ENCODE measurements around the gene SLC39A11. TPM values are rescaled to one million over a fixed set of nuclear protein-coding genes. Genes with fewer than 3 reads are reported as not detected.

The SLC39A11 gene
- total and polyA plus RNA-seq, 2 of the 13 experiments (the other 11 are each of a cell fraction or from before 2014, with no cell fraction given): 17.2 to 31.5 TPM

GRCh38 chr17:72788950-72789585 lies 303.4 kb downstream of the SLC39A11 start (continued):
- TF ChIP-seq, protein P1, sequence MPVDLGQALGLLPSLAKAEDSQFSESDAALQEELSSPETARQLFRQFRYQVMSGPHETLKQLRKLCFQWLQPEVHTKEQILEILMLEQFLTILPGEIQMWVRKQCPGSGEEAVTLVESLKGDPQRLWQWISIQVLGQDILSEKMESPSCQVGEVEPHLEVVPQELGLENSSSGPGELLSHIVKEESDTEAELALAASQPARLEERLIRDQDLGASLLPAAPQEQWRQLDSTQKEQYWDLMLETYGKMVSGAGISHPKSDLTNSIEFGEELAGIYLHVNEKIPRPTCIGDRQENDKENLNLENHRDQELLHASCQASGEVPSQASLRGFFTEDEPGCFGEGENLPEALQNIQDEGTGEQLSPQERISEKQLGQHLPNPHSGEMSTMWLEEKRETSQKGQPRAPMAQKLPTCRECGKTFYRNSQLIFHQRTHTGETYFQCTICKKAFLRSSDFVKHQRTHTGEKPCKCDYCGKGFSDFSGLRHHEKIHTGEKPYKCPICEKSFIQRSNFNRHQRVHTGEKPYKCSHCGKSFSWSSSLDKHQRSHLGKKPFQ (CRISPR knock-in tag; IDR thresholded peaks at IDR 0.05; ENCODE audit: insufficient replicate concordance): no peak
- TF ChIP-seq RXRA (CRISPR knock-in tag; IDR thresholded peaks at IDR 0.05): peak; percentile 61; the same call in 1 of the 2 replicates
- TF ChIP-seq ZMAT3 (CRISPR knock-in tag; conservative IDR thresholded peaks at IDR 0.05): 0 out of 2 replicates have a peak, but pooled peaks have one; percentile 1
- TF ChIP-seq ZNF296 (CRISPR knock-in tag; conservative IDR thresholded peaks at IDR 0.05): no peak
- TF ChIP-seq KLF9 (CRISPR knock-in tag; IDR thresholded peaks at IDR 0.05; ENCODE audit: low read depth): no peak
- TF ChIP-seq ZNF329 (CRISPR knock-in tag; IDR thresholded peaks at IDR 0.05; ENCODE audit: low read depth): no peak
- no peak for TF ChIP-seq HBP1 (CRISPR knock-in tag; IDR thresholded peaks at IDR 0.05; ENCODE audit: low read depth)
- no peak for TF ChIP-seq POLR2A (IDR thresholded peaks at IDR 0.05; ENCODE audit: insufficient read depth in 1 of 2, low read depth in 2 of 2, low read length in 2 of 2)
- no peak for TF ChIP-seq TFDP2 (CRISPR knock-in tag; IDR thresholded peaks at IDR 0.05)
- TF ChIP-seq, protein P2, sequence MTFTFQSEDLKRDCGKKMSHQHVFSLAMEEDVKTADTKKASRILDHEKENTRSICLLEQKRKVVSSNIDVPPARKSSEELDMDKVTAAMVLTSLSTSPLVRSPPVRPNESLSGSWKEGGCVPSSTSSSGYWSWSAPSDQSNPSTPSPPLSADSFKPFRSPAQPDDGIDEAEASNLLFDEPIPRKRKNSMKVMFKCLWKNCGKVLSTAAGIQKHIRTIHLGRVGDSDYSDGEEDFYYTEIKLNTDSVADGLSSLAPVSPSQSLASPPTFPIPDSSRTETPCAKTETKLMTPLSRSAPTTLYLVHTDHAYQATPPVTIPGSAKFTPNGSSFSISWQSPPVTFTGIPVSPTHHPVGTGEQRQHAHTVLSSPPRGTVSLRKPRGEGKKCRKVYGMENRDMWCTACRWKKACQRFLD (CRISPR knock-in tag; IDR thresholded peaks at IDR 0.05; ENCODE audit: borderline replicate concordance): no peak
- TF ChIP-seq ZNF605 (CRISPR knock-in tag; IDR thresholded peaks at IDR 0.05): 0 out of 2 replicates have a peak, but pooled peaks have one; percentile 30
- TF ChIP-seq ZSCAN9 (CRISPR knock-in tag; IDR thresholded peaks at IDR 0.05; ENCODE audit: borderline replicate concordance): no peak
- no peak for TF ChIP-seq ZNF839 (CRISPR knock-in tag; IDR thresholded peaks at IDR 0.05; ENCODE audit: borderline replicate concordance)
- TF ChIP-seq ZNF720 (CRISPR knock-in tag; IDR thresholded peaks at IDR 0.05): no peak
- peak; percentile 45; the same call in 1 of the 2 replicates for TF ChIP-seq SAP130 (CRISPR knock-in tag; IDR thresholded peaks at IDR 0.05; ENCODE audit: low read depth)
- TF ChIP-seq ZNF564 (CRISPR knock-in tag; IDR thresholded peaks at IDR 0.05): 0 out of 2 replicates have a peak, but pooled peaks have one; percentile 25
- no peak for TF ChIP-seq NFIC (IDR thresholded peaks at IDR 0.05; ENCODE audit: low read length)
- no peak for TF ChIP-seq SCMH1 (CRISPR knock-in tag; IDR thresholded peaks at IDR 0.05; ENCODE audit: borderline replicate concordance)
- no peak for TF ChIP-seq MLLT10 (CRISPR knock-in tag; IDR thresholded peaks at IDR 0.05)
- no peak for TF ChIP-seq RBM39 (IDR thresholded peaks at IDR 0.05; ENCODE audit: low read depth, low read length, poor library complexity, severe bottlenecking)
- no peak for TF ChIP-seq GMEB1 (CRISPR knock-in tag; IDR thresholded peaks at IDR 0.05; ENCODE audit: borderline replicate concordance)
- TF ChIP-seq ZBTB26 (CRISPR knock-in tag; IDR thresholded peaks at IDR 0.05; ENCODE audit: borderline replicate concordance): no peak; the same call in 1 of the 2 replicates

All from HepG2 (cell line).